GM10266 (cell line): ENCODE results near the gene CABP1.

ENCODE experiments used
- DNase-seq: peaks from one replicate; pipeline ENCODE4 v3.0.0; 2012; ENCODE audit errors: extremely low spot score
- TF ChIP-seq, protein P1 (sequence below): IDR thresholded peaks from 2 replicates; pipeline ENCODE4 v1.5.1; 2012; ENCODE audit warnings: mild to moderate bottlenecking, low read depth; ENCODE audit not compliant: control insufficient read depth, insufficient read depth; ENCODE audit errors: missing control alignments

The CABP1 gene

GRCh38 chr12:120625557-120626419 is 14.6 kb upstream of the CABP1 start:
- no peak for DNase-seq
- TF ChIP-seq, protein P1, sequence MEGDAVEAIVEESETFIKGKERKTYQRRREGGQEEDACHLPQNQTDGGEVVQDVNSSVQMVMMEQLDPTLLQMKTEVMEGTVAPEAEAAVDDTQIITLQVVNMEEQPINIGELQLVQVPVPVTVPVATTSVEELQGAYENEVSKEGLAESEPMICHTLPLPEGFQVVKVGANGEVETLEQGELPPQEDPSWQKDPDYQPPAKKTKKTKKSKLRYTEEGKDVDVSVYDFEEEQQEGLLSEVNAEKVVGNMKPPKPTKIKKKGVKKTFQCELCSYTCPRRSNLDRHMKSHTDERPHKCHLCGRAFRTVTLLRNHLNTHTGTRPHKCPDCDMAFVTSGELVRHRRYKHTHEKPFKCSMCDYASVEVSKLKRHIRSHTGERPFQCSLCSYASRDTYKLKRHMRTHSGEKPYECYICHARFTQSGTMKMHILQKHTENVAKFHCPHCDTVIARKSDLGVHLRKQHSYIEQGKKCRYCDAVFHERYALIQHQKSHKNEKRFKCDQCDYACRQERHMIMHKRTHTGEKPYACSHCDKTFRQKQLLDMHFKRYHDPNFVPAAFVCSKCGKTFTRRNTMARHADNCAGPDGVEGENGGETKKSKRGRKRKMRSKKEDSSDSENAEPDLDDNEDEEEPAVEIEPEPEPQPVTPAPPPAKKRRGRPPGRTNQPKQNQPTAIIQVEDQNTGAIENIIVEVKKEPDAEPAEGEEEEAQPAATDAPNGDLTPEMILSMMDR: peak; percentile 31

GRCh38 chr12:120628919-120629318 is 11.5 kb upstream of the CABP1 start:
- TF ChIP-seq, protein P1: peak; percentile 6
- no peak for DNase-seq

GRCh38 chr12:120630104-120630892 is 10.1 kb upstream of the CABP1 start:
- TF ChIP-seq, protein P1: no peak
- no peak for DNase-seq

DNA sequence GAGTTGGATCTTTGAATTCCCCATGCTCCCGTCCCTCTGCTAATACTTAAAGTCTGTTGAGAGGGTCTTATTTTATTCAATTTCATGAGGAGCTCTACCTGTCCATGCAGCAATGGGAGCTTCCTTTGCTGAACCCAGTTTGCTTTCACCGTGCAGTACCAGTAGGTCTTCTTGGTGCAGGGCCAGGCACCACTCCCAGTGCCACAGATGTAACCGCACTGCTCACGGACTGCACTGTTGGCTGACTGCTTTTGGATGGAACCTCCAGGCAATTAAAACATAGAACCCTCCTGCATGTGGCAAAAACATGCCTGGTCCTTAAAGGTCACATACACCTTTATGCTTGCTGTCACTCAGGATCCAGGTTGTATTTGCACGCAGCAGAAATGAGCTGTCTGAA is 9.3 kb upstream of the CABP1 start:
- TF ChIP-seq, protein P1: no peak
- DNase-seq: no peak

DNA sequence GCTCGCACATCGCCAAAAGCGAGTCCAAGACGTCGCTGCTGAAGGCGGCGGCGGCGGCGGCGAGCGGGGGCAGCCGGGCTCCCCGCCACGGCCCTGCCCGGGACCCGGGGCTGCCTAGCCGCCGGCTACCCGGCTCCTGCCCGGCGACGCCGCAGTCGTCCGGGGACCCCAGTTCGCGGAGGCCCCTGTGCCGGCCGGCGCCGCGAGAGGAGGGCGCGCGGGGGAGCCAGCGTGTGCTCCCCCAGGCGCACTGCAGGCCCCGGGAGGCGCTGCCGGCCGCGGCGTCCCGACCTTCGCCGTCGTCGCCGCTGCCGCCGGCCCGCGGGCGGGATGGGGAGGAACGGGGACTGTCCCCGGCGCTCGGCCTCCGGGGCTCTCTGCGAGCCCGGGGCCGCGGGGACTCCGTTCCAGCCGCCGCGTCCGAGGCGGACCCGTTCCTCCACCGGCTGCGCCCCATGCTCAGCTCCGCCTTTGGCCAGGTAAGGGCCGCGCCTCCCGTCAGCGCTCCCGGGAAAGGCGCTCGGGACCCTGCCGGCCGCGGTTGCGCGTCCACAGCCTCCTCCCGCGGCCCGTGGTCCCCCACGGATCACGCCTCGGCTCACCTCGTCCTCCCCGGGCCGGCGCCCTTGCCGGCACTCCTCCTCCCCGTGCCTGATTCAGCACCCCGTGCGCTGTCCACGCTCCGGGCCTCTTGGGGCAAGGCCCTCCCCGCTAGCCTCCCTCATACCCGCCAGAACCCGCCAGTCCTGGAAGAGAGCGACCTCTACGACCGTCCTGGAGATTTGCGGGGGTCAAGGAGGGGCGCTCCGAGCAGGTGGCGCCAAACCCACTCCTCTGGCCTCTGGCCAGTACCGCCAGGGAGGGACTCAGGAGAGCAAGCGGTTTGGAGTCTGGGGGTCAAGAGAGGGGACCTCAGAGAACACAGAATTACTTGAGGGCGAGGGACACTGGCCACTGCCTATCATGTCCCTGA is 721 bp downstream of the CABP1 start:
- peak; percentile 78 for DNase-seq
- TF ChIP-seq, protein P1: no peak

- no peak for DNase-seq
- TF ChIP-seq, protein P1: no peak
Measured at GRCh38 chr12:120642121-120642520, 1.7 kb downstream of the CABP1 start.
